Measurements from ENCODE around the gene LRRC74B. TPM values are rescaled to one million over a fixed set of nuclear protein-coding genes. Genes with fewer than 3 reads are reported as not detected.
A peak's percentile ranks its signal among the peaks of the same experiment; 100 is the strongest.
"Not testable (repeated sequence)": the region's sequence is repeated elsewhere in the genome, so short reads cannot be mapped to it uniquely, and the experiment has no call there.

The LRRC74B gene
- total RNA-seq, 2 experiments from 2014 or later: not detected

DNA sequence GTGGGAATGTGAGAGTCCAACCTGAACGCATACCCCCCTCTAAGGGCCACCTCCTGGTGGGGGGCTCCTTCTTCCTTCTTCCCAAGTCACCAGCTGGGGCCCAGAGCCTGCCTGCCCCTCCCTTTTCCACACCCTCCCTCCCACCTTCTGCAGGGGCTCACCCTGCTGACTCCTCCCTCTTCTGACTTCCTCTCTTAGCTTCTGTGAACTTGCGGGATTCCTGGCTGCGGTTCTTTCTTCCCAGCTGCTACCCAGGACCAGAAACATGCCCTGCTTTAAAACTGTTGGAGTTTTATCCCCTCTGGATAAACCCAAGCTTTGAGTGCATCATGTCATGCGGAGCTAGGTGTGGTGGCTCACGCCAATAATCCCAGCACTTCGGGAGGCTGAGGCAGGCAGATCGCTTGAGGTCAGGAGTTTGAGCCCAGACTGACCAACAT lies 10.2 kb downstream of the LRRC74B start:
- no peaks in the 10 kb centered on the region for H3K27me3 Mint-ChIP-seq
- Histone ChIP-seq H3K4me3 (ENCODE audit: low read length) (no peak overlapping the region), H3K36me3 (ENCODE audit: insufficient read depth, low read length) (no peaks in the 10 kb centered on the region), H3K4me1 (ENCODE audit: insufficient read depth, low read length) (peaks cover 18% of the 10 kb centered on the region), H3K27ac (ENCODE audit: low read depth in 1 of 2, low read length in 2 of 2) (no peak overlapping the region), H3K27me3 (ENCODE audit: control insufficient read depth in 1 of 2, insufficient read depth in 2 of 2, low read length in 2 of 2) (no peaks in the 10 kb centered on the region), H3K9me3 (ENCODE audit: control insufficient read depth in 1 of 2, insufficient read depth in 1 of 2, low read length in 2 of 2) (no peaks in the 10 kb centered on the region)
- peak; percentile 44 for ATAC-seq (ENCODE audit: poor library complexity)
- H3K9me3 Mint-ChIP-seq: no peaks in the 10 kb centered on the region
- intact Hi-C loops (cut with DNase I, micrococcal nuclease): no loop called here
- H3K36me3 Mint-ChIP-seq (ENCODE audit: low read depth): no peaks in the 10 kb centered on the region
- DNase-seq: peak in 2 of 14 experiments; percentile 9 to 21
- TF ChIP-seq, protein P1, sequence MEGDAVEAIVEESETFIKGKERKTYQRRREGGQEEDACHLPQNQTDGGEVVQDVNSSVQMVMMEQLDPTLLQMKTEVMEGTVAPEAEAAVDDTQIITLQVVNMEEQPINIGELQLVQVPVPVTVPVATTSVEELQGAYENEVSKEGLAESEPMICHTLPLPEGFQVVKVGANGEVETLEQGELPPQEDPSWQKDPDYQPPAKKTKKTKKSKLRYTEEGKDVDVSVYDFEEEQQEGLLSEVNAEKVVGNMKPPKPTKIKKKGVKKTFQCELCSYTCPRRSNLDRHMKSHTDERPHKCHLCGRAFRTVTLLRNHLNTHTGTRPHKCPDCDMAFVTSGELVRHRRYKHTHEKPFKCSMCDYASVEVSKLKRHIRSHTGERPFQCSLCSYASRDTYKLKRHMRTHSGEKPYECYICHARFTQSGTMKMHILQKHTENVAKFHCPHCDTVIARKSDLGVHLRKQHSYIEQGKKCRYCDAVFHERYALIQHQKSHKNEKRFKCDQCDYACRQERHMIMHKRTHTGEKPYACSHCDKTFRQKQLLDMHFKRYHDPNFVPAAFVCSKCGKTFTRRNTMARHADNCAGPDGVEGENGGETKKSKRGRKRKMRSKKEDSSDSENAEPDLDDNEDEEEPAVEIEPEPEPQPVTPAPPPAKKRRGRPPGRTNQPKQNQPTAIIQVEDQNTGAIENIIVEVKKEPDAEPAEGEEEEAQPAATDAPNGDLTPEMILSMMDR (IDR thresholded peaks at IDR 0.05): no peak
- H3K4me1 Mint-ChIP-seq (ENCODE audit: low read depth): peaks cover 15% of the 10 kb centered on the region
- H3K27ac Mint-ChIP-seq: no peak overlapping the region
- CTCF ChIA-PET: interaction anchor here (1.1 kb wide), 1 partner anchor 9 kb away, joined by 3 read pairs; no protein-coding TSS in a partner anchor
- POLR2A ChIA-PET: no interaction called here
- peak overlapping the region; percentile 48 for H3K4me3 Mint-ChIP-seq

DNA sequence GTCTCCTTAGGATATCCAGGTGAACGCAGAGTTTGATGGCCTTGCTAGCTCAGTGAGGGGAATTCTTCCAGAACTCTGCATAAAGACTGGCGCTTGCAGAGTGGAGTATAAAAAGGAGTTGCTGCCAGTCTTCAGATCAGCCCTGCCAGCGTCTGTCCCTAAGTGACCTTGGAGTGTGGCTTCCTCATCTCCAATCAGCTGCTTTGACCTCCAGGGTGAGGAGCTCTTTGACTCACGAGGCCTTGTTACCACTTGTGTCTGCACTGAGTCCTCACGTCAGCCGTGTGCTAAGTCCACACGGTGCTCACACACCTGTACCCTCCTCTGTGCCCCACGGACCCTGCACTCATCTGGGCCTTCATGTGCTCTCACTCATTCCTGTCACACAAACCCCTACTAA lies 14.6 kb downstream of the LRRC74B start:
- peaks cover 15% of the 10 kb centered on the region for H3K4me1 Mint-ChIP-seq (ENCODE audit: low read depth)
- H3K36me3 ChIP-seq (ENCODE audit: insufficient read depth, low read length); ATAC-seq (ENCODE audit: poor library complexity); H3K9me3 ChIP-seq (ENCODE audit: control insufficient read depth in 1 of 2, insufficient read depth in 1 of 2, low read length in 2 of 2); H3K27ac ChIP-seq (ENCODE audit: low read depth in 1 of 2, low read length in 2 of 2); H3K4me3 ChIP-seq (ENCODE audit: low read length); H3K27ac Mint-ChIP-seq; H3K27me3 Mint-ChIP-seq; intact Hi-C loops (cut with DNase I, micrococcal nuclease); DNase-seq; CTCF ChIA-PET; POLR2A ChIA-PET; H3K36me3 Mint-ChIP-seq (ENCODE audit: low read depth); H3K27me3 ChIP-seq (ENCODE audit: control insufficient read depth in 1 of 2, insufficient read depth in 2 of 2, low read length in 2 of 2); H3K9me3 Mint-ChIP-seq; H3K4me3 Mint-ChIP-seq: not testable (repeated sequence)
- H3K4me1 ChIP-seq (ENCODE audit: insufficient read depth, low read length): peaks cover 16% of the 10 kb centered on the region

DNA sequence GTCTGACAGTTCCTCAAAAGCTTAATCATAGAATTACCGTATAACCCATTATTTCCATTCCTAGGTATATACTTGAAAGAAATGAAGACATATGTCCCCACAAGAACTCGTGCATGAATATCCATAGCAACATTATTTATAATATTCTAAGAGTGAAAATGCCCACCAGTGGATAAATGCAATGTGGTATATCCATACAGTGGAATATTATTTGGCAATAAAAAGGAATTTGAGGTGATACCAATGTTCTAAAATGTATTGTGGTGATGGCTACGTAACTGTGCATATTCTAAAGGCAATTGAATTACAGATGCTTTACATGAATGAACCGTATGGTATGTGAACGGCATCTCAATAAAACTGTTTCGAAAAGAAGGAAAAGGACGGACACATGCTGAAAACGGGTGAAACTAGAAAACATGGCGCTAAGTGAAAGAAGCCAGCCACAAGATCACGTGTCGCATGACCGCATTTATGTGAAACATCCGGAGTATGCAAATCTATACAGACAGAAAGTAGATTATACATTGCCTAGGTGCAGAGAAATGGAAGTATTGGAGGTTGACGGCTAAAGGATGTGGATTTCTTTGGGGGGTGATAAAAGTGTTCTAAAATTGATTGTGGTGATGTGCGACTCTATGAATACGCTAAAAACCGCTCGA lies 16.0 kb downstream of the LRRC74B start:
- H3K9me3 Mint-ChIP-seq; intact Hi-C loops (cut with DNase I, micrococcal nuclease); H3K36me3 Mint-ChIP-seq (ENCODE audit: low read depth); DNase-seq; H3K9me3 ChIP-seq (ENCODE audit: control insufficient read depth in 1 of 2, insufficient read depth in 1 of 2, low read length in 2 of 2); H3K27ac Mint-ChIP-seq; H3K27me3 ChIP-seq (ENCODE audit: control insufficient read depth in 1 of 2, insufficient read depth in 2 of 2, low read length in 2 of 2); H3K27ac ChIP-seq (ENCODE audit: low read depth in 1 of 2, low read length in 2 of 2); H3K4me3 Mint-ChIP-seq; H3K27me3 Mint-ChIP-seq; H3K4me1 Mint-ChIP-seq (ENCODE audit: low read depth); H3K4me3 ChIP-seq (ENCODE audit: low read length); ATAC-seq (ENCODE audit: poor library complexity); POLR2A ChIA-PET; H3K4me1 ChIP-seq (ENCODE audit: insufficient read depth, low read length); CTCF ChIA-PET; H3K36me3 ChIP-seq (ENCODE audit: insufficient read depth, low read length): not testable (repeated sequence)

DNA sequence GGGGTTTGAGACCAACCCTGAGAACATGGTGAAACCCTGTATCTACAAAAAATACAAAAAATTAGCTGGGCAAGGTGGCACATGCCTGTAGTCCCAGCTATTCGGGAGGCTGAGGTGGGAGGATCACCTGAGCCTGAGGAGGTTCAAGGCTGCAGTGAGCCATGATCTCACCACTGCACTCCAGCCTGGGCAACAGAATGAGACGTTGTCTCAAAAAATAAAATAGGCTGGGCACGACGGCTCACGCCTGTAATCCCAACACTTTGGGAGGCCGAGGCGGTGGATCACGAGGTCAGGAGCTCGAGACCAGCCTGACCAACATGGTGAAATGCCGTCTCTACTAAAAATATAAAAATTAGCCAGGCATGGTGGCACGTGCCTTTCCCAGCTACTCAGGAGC lies 18.7 kb downstream of the LRRC74B start:
- DNase-seq; H3K9me3 ChIP-seq (ENCODE audit: control insufficient read depth in 1 of 2, insufficient read depth in 1 of 2, low read length in 2 of 2); H3K4me3 Mint-ChIP-seq; H3K4me1 Mint-ChIP-seq (ENCODE audit: low read depth); intact Hi-C loops (cut with DNase I, micrococcal nuclease); POLR2A ChIA-PET; H3K27me3 ChIP-seq (ENCODE audit: control insufficient read depth in 1 of 2, insufficient read depth in 2 of 2, low read length in 2 of 2); H3K27me3 Mint-ChIP-seq; H3K36me3 ChIP-seq (ENCODE audit: insufficient read depth, low read length); H3K27ac ChIP-seq (ENCODE audit: low read depth in 1 of 2, low read length in 2 of 2); H3K4me1 ChIP-seq (ENCODE audit: insufficient read depth, low read length); H3K4me3 ChIP-seq (ENCODE audit: low read length); H3K36me3 Mint-ChIP-seq (ENCODE audit: low read depth); H3K27ac Mint-ChIP-seq; ATAC-seq (ENCODE audit: poor library complexity); H3K9me3 Mint-ChIP-seq: not testable (repeated sequence)
- CTCF ChIA-PET: interaction anchor here (1.1 kb wide), 1 partner anchor 8 kb away, joined by 3 read pairs; no protein-coding TSS in a partner anchor

Data from CD4-positive, alpha-beta T cell (primary cell).